OCI-LY3 (cell line): Measurements from ENCODE around the gene OR52B6.

Experiments
- EZH2phosphoT487 ChIP-seq: fragments of 200-600 bp; shearing (Covaris generic); IDR thresholded peaks from 2 replicates; pipeline ENCODE4 v1.6.1; 2018; ENCODE audit warnings: antibody characterized with exemption, mixed run types, low read depth
- TF ChIP-seq, protein P1 (sequence below): fragments of 200-600, 300-600 bp; sonication (generic); IDR thresholded peaks from 2 replicates; pipeline ENCODE4 v1.5.1; 2014; ENCODE audit warnings: antibody characterized with exemption, low read length, low read depth

GRCh38 chr11:5550440-5551095 is 30.1 kb upstream of the OR52B6 start:
- TF ChIP-seq EZH2phosphoT487, result no peak
- TF ChIP-seq, protein P1, sequence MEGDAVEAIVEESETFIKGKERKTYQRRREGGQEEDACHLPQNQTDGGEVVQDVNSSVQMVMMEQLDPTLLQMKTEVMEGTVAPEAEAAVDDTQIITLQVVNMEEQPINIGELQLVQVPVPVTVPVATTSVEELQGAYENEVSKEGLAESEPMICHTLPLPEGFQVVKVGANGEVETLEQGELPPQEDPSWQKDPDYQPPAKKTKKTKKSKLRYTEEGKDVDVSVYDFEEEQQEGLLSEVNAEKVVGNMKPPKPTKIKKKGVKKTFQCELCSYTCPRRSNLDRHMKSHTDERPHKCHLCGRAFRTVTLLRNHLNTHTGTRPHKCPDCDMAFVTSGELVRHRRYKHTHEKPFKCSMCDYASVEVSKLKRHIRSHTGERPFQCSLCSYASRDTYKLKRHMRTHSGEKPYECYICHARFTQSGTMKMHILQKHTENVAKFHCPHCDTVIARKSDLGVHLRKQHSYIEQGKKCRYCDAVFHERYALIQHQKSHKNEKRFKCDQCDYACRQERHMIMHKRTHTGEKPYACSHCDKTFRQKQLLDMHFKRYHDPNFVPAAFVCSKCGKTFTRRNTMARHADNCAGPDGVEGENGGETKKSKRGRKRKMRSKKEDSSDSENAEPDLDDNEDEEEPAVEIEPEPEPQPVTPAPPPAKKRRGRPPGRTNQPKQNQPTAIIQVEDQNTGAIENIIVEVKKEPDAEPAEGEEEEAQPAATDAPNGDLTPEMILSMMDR, result no peak
